T-helper 1 cell treated with Interleukin-12 subunit alpha and Interleukin-12 subunit beta and Interleukin-4 antibody, amounts not matched to agents 30 μg/mL and 1 μg/mL, for 36 hours (primary cell): ENCODE measurements around the gene PLAU.
A peak's percentile ranks its signal among the peaks of the same experiment; 100 is the strongest.

Source experiments
- H3K27ac Mint-ChIP-seq: one replicate; pipeline ENCODE4 v1.8.0; 2021; ENCODE audit warnings: mild to moderate bottlenecking, mixed read lengths
- H3K27me3 Mint-ChIP-seq: one replicate; pipeline ENCODE4 v1.8.0; 2021; ENCODE audit warnings: low read depth, mixed read lengths
- H3K36me3 Mint-ChIP-seq: one replicate; pipeline ENCODE4 v1.8.0; 2021; ENCODE audit warnings: low read depth, mixed read lengths
- H3K4me1 Mint-ChIP-seq: one replicate; pipeline ENCODE4 v1.8.0; 2021; ENCODE audit warnings: low read depth, mixed read lengths
- H3K4me3 Mint-ChIP-seq: one replicate; pipeline ENCODE4 v1.8.0; 2021; ENCODE audit warnings: mild to moderate bottlenecking, moderate library complexity, mixed read lengths
- H3K9me3 Mint-ChIP-seq: one replicate; pipeline ENCODE4 v1.8.0; 2021; ENCODE audit warnings: mixed read lengths

The PLAU gene

DNA sequence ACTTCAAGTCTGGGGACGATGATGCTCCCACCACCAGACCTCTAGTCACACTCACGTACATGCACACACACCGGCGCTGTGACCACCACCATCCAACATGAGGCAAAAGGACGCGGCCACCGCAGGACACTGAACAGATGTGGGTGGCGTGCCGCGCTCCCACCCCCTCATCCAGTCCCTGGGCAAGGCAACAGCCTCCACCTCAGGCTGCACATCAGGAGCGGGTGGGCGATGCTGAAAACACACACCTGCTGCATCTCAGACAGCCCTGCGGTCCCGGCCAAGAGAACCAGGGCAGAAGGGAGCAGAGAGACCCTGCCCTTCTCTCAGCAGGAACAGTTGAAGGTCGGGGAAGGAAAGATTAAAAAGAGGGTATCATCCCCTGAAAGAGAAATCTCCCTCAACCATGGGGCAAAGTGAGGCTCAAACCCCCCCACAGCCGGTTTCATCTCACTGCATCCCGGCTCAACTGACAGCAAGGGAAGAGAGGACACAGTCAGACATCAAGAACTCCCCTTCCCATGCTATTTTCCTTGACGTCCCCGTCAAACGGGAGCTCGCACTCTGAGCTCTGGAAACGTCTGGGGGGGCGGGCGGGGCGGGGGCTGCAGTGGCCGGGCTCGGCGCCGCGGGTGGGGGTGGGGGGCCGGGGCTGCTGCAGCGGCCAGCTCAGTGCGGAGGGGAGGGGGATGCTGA, 37.6 kb upstream of the PLAU start:
- Mint-ChIP-seq H3K36me3 (peaks cover 24% of the 10 kb centered on the region), H3K27ac (peak overlapping the region; percentile 63), H3K9me3 (no peaks in the 10 kb centered on the region), H3K4me3 (peak overlapping the region; percentile 79), H3K27me3 (peaks cover 11% of the 10 kb centered on the region), H3K4me1 (peaks cover 52% of the 10 kb centered on the region)

DNA sequence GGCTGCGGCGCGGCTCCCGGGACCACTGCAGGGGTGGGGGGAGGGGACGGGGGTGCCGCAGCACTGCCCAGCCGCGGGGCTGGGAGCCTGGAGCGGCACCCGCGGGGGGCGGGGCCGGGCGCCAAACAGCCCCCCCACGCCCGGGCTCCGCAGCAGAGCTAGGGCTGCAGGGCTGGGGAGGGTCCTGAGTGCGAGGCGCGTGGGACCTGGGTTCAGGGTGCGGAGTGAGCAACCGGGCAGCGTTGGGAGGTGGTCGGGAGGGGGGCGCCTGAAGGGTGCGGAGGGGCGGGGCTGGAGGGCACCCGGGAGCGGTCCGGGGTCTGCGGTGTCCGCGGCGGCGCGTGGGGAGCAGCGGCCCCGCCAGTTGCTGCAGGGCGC, 37.1 kb upstream of the PLAU start:
- peaks cover 48% of the 10 kb centered on the region for H3K4me1 Mint-ChIP-seq
- H3K27me3 Mint-ChIP-seq, result peaks cover 11% of the 10 kb centered on the region
- H3K4me3 Mint-ChIP-seq, result no peak overlapping the region
- H3K9me3 Mint-ChIP-seq, result no peaks in the 10 kb centered on the region
- H3K27ac Mint-ChIP-seq, result no peak overlapping the region
- peaks cover 22% of the 10 kb centered on the region for H3K36me3 Mint-ChIP-seq

DNA sequence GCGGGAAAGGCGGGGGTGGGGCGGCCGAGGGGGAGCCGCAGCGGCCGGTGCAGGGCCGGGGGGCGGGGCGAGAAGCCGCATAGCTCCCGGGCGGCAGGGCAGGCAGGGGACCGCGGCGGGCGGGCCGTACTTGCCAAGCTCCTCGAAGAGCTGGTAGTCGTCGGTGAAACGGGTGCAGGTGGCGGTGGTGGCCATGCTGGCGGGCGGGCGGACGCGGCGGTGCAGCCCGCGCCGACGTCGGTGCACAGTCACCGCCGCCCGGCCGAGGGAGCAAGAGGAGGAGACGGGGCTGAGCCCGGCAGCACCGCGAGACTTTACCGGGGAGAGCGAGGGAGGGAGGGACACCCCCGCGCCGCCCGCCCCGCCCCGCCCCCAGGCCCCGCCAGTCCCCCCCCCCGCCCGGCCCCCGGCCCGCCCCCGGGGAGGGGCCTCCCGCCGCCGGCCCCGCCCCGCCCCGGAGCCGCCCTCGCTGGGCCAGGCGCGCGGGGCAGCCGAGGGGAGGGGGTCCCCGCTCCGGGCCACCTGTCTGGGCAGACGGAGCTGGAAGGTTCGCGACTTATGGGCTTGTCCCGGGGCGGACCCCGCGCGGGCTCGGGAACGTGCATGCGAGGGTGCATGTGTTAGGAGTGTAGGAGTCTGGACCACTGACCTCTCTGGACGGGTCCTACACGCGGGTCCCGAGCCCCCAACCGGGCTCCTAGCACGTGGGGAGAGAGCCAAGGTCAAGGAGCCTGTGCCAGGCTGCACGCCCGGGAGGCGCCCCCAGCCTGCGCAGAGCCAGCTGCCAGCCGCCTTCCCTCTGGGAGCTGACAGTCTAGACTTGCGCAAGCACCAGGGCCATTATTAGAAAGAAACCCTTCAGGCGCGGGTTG, 36.4 kb upstream of the PLAU start, which contains the start of gene CAMK2G:
Gene CAMK2G, minus strand, starts transcription at position 289 of the 872 bp plus-strand sequence. Its CDS starts 94 bp downstream, at position 195.
- Mint-ChIP-seq H3K4me3 (peak within 1 kb of the TSS; percentile 85), H3K27ac (peak within 1 kb of the TSS; percentile 71), H3K36me3 (peaks cover 22% of the 10 kb centered on the region), H3K9me3 (no peaks in the 10 kb centered on the region), H3K4me1 (peaks cover 49% of the 10 kb centered on the region), H3K27me3 (peaks cover 13% of the 10 kb centered on the region)

DNA sequence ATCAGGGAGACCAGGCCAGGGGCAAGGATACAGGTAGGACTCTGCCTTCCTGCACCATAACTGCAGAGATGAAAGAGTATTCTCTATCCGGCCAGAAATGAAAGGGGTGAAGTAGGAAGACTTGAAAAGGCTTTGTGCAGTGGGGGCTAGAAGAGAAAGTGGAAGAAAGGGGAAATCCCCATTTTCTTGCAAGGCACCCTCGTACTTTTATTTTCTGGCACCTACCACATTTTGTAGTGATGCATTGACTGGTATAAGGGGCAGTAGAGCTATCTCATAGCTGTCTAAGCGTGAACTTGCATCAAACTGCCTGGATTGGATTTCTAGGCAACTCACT, 35.8 kb upstream of the PLAU start:
- Mint-ChIP-seq H3K36me3 (peaks cover 22% of the 10 kb centered on the region), H3K9me3 (no peaks in the 10 kb centered on the region), H3K4me3 (peak overlapping the region; percentile 85), H3K4me1 (peaks cover 53% of the 10 kb centered on the region), H3K27ac (peak overlapping the region; percentile 71), H3K27me3 (peaks cover 17% of the 10 kb centered on the region)

DNA sequence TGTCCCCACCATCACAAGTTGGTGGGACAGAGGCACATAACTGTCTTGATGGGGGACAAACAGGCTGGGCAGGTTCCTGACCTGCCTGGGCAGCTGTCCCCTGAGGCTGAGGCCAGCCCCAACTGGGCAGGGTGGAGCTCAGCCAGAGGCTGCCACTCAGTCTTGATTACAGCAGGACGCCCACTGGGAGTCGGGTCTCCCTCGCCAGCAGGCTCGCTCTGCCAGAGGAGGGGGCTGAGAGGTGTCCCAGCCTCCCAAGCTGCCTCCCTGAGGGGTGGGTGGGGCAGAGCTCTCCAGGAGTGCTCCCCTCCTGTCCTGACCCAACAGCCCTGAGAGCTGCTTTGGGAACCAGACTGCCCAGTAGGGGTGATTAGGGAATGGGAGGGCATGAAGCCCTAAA, 34.8 kb upstream of the PLAU start:
- peaks cover 44% of the 10 kb centered on the region for H3K4me1 Mint-ChIP-seq
- H3K27ac Mint-ChIP-seq, result no peak overlapping the region
- H3K9me3 Mint-ChIP-seq, result no peaks in the 10 kb centered on the region
- peaks cover 15% of the 10 kb centered on the region for H3K36me3 Mint-ChIP-seq
- no peak overlapping the region for H3K4me3 Mint-ChIP-seq
- peaks cover 22% of the 10 kb centered on the region for H3K27me3 Mint-ChIP-seq

DNA sequence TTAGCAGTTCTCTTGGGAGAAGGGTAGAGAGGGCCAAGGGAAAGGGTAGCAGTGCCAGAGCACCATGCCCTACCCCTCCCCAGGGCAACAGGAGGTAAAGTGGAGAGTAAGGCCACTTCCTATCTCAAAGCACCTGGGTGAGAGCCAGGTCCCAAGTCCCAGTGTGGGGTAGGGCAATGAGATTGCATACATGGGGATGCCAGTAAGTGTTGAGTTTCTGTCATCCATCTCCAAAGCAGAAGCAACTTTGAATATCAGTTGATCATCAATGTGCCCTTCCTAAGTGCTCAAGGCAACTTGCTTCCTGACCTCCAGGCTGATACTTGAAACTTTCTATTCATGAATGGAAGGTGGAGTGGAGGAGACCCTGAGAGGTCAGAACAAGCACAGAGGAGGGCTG, 34.4 kb upstream of the PLAU start:
- H3K27ac Mint-ChIP-seq, result peak overlapping the region; percentile 1
- peaks cover 41% of the 10 kb centered on the region for H3K4me1 Mint-ChIP-seq

DNA sequence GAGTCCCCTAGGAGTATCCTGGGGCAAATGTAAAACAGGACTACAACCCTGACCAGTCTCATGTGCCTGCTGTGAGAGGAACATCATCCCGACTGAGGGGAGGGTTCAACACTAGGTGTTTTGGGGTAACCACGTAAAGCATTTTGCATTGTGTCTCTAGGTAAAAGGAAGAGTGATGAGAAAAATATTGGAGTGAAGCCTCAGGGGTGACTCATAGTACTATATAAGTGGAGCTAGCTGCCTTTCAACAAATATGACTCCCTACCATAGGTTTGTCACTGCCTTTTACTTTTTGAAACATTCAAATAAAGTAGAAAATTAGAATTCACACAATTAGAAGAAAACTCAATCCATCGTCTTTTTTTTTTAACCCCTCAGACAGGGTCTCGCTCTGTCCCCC, 34.0 kb upstream of the PLAU start:
- H3K4me3 Mint-ChIP-seq, result no peak overlapping the region
- peaks cover 8% of the 10 kb centered on the region for H3K36me3 Mint-ChIP-seq
- H3K4me1 Mint-ChIP-seq, result peaks cover 37% of the 10 kb centered on the region
- H3K27ac Mint-ChIP-seq, result peak overlapping the region; percentile 1
- peaks cover 27% of the 10 kb centered on the region for H3K27me3 Mint-ChIP-seq
- no peaks in the 10 kb centered on the region for H3K9me3 Mint-ChIP-seq

More for the DNA sequence above, 34.4 kb upstream of the PLAU start:
- Mint-ChIP-seq H3K4me3 (no peak overlapping the region), H3K36me3 (peaks cover 12% of the 10 kb centered on the region), H3K27me3 (peaks cover 26% of the 10 kb centered on the region), H3K9me3 (no peaks in the 10 kb centered on the region)

DNA sequence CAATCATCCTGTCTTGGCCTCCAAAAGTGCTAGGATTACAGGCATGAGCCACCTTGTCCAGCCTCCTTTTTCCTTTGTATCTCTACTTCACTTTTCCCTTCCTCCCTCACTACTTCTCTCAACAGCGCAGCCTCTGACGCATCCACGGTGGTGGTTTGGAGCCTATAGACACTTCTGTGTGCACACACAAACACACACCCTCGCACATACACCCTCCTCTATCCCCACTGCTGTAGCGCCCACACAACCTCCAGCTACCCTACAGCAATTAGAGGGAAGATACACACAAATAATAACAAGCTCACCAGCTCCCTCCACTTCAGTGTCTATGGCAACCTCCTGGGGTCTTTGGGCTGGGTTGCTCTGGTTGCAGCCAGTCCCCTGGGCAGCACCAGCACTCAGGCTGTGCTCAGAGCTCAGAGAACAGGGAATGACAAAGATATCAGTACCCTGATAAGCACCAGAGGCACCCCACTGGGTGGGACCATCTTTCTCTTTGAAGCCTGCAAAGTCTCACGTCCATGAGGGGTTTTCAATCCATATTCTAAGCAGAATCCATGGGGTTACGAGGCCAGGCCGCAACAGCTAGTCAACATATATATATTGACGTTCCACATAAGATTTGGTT, 33.3 kb upstream of the PLAU start:
- Mint-ChIP-seq H3K9me3 (no peaks in the 10 kb centered on the region), H3K36me3 (peaks cover 4% of the 10 kb centered on the region), H3K27ac (no peak overlapping the region), H3K27me3 (peaks cover 27% of the 10 kb centered on the region), H3K4me1 (peaks cover 32% of the 10 kb centered on the region), H3K4me3 (no peak overlapping the region)

DNA sequence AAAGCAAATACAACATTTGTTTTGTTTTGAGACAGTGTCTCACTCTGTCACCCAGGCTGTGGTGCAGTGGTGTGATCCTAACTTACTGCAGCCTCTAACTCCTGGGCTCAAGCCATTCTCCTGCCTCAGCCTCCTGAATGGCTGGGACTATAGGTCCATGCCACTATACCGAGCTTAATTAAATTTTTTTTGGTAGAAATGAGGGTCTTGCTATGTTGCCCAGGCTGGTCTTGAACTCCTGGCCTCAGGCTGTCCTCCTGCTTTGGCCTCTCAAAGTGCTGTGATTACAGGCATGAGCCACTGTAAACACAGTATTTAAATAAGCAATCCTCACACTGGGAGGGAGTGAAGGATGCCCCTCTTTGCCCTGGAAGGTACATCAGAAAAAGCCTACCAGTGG, 32.6 kb upstream of the PLAU start:
- H3K27me3 Mint-ChIP-seq, result peaks cover 27% of the 10 kb centered on the region
- H3K27ac Mint-ChIP-seq, result no peak overlapping the region
- H3K4me1 Mint-ChIP-seq, result peaks cover 25% of the 10 kb centered on the region
- H3K4me3 Mint-ChIP-seq, result no peak overlapping the region
- no peaks in the 10 kb centered on the region for H3K9me3 Mint-ChIP-seq
- no peaks in the 10 kb centered on the region for H3K36me3 Mint-ChIP-seq

DNA sequence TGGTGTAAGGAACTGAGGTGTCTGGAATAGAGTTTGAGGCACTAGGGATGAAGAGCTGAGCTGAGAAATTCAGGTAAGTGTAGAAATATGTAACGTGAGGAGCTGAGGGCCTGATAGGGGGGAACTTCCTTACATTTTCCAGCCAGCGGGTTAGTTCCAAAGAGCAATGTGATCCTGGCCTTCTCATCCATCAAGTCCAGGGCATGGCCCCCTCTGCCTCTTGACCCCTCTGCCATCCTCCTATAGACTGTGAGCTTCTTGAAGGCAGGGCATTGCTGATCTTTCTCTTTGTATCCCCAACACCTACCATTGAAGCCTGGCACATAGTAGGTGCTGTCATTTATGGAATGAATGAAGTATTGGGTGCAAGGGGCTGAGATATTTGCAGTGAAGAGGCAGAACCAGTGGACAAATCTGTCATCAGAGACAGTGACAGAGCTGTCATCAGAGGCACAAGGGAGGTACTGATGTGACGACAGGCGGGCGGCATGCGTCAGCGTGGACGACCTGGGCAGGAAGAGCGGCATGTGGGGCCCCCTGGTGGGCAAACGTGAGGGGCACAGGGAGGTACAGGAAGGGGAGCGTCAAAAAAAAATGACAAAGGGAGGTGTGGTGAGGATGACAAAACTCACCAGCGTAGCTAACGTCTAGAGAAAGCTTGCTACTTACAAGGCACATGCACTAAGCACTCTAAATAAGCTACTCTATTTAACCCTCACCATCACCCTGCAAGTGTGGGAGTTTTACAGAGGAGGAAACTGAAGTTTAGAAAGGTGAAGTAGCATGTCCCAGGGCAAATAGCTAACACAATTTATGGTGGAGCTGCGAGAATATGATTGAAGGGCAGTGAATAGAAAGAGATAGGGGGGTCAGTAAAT, 31.4 kb upstream of the PLAU start:
- Mint-ChIP-seq H3K4me3 (no peak overlapping the region), H3K27me3 (peaks cover 27% of the 10 kb centered on the region), H3K36me3 (no peaks in the 10 kb centered on the region), H3K27ac (peak overlapping the region; percentile 61), H3K4me1 (peaks cover 24% of the 10 kb centered on the region), H3K9me3 (no peaks in the 10 kb centered on the region)

DNA sequence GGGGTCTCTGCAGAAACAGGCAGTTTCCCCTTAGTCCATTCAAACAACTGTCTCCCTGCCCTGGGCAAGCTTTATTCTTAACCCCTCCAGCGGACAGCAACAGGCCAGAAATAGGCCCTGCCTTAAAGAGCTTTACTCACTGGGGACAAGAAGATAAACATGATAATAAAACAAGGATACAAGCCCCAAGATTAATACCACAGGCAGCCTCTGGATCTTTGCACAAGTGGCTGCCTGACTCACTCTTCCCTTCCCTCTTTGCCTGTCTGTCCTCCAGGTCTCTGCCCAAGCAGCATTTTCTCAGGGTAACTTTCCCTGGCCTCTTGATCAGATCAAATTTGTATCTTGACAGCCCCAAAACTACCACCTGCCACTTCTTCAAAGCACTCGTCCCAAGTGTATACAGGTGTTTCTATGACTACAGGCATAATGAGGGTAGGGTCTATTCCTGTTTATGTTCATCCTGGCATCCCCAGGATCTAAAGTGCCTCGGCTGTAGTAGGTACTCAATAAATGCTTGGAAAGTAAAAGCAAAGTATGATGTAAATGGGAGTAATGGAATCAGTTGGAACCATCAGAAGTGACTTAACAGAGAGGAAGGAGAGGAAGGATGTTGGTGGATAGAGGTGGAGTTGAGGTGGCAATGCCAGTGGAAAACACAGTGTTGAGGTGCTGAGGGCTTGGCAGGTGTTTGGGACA, 29.6 kb upstream of the PLAU start:
- no peak overlapping the region for H3K27ac Mint-ChIP-seq
- H3K4me3 Mint-ChIP-seq, result no peak overlapping the region
- no peaks in the 10 kb centered on the region for H3K36me3 Mint-ChIP-seq
- peaks cover 26% of the 10 kb centered on the region for H3K4me1 Mint-ChIP-seq
- peaks cover 31% of the 10 kb centered on the region for H3K27me3 Mint-ChIP-seq
- H3K9me3 Mint-ChIP-seq, result no peaks in the 10 kb centered on the region

DNA sequence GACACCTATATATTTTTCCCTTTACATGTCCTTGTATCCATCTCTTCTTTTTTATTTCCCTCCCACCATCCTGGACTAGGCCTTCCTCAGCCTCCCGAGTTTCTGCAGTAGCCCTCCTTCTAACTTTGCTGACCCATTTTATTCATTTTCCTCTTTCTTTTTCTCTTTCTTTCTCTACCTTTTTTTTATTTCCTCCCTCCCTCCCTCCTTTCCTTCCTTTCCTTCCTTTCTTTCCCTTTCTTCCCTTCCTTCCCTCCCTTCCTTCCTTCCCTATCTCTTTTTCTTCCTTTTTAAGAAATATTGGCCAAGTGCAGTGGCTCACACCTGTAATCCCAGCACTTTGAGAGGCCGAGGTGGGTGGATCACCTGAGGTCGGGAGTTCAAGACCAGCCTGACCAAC, 26.9 kb upstream of the PLAU start:
- Mint-ChIP-seq H3K36me3 (no peaks in the 10 kb centered on the region), H3K4me3 (no peak overlapping the region), H3K27me3 (peaks cover 21% of the 10 kb centered on the region), H3K9me3 (no peaks in the 10 kb centered on the region), H3K27ac (no peak overlapping the region), H3K4me1 (peaks cover 27% of the 10 kb centered on the region)

DNA sequence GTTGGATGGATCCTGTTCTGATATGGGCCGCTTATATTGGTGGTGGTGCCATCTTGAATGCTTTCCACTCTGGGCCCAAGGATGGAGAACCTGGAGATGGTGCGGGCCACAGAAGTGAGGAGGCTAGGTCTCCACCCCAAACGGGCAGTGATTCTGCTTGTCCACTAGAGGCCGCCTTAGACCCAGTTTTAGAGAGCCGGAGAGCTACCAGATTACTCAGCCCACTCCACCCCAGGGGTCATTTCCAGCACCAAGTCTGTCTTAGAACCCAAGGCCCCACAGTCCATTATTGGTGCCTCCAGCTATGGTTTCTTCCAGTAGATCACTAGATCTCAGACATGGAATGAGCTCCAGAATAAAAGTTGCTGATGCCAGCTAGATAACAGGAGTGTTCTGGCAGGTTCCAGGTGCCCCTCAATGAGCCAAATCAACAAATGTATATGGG, 24.8 kb upstream of the PLAU start:
- H3K4me3 Mint-ChIP-seq, result no peak overlapping the region
- peaks cover 9% of the 10 kb centered on the region for H3K27me3 Mint-ChIP-seq
- H3K27ac Mint-ChIP-seq, result no peak overlapping the region
- peaks cover 17% of the 10 kb centered on the region for H3K4me1 Mint-ChIP-seq
- H3K36me3 Mint-ChIP-seq, result no peaks in the 10 kb centered on the region
- H3K9me3 Mint-ChIP-seq, result no peaks in the 10 kb centered on the region
